WTC11 (cell line): ENCODE measurements around the gene ANKFN1. TPM values are rescaled to one million over a fixed set of nuclear protein-coding genes. Genes with fewer than 3 reads are reported as not detected.
A peak's percentile ranks its signal among the peaks of the same experiment; 100 is the strongest.

Source experiments
- ATAC-seq: fragments of 200-7000 bp; cut with Tn5 transposase; 2 replicates; pipeline ENCODE4 v1.10.0; 2021; ENCODE audit warnings: mild to moderate bottlenecking, moderate library complexity
- CTCF ChIA-PET: fragments of 300-600 bp; sonication (Branson Sonifier 250); formaldehyde crosslinking; loops from one replicate; lab custom pipeline; 2021; ENCODE audit warnings: antibody characterized with exemption; lab: Charles Lee
- POLR2A ChIA-PET: fragments of 350-600 bp; sonication (Branson Sonifier 250); formaldehyde crosslinking; loops from one replicate; lab custom pipeline; 2021; ENCODE audit warnings: antibody characterized with exemption; lab: Charles Lee
- DNase-seq: peaks from one replicate; pipeline ENCODE4 v3.0.0; 2021; ENCODE audit warnings: low spot score
- H3K27ac Mint-ChIP-seq: 2 replicates; pipeline ENCODE4 v1.8.0; 2021; ENCODE audit warnings: mixed read lengths
- H3K27me3 Mint-ChIP-seq: 2 replicates; pipeline ENCODE4 v1.8.0; 2021; ENCODE audit warnings: low read depth, mild to moderate bottlenecking, moderate library complexity, mixed read lengths
- H3K36me3 Mint-ChIP-seq: 2 replicates; pipeline ENCODE4 v1.8.0; 2021; ENCODE audit warnings: mixed read lengths
- H3K4me1 Mint-ChIP-seq: 2 replicates; pipeline ENCODE4 v1.8.0; 2022; ENCODE audit warnings: mixed read lengths
- H3K4me3 Mint-ChIP-seq: 2 replicates; pipeline ENCODE4 v1.8.0; 2021; ENCODE audit warnings: mild to moderate bottlenecking, moderate library complexity, mixed read lengths
- H3K9me3 Mint-ChIP-seq: 2 replicates; pipeline ENCODE4 v1.8.0; 2021; ENCODE audit warnings: mixed read lengths
- CTCF ChIP-seq: fragments of 200-600 bp; IDR thresholded peaks from 2 replicates; pipeline ENCODE4 v1.8.0; 2022; ENCODE audit warnings: antibody characterized with exemption
- ESRRA ChIP-seq: sonication (generic); formaldehyde crosslinking; IDR thresholded peaks from 2 replicates; pipeline ENCODE4 v1.8.1; 2022; ENCODE audit warnings: mild to moderate bottlenecking, missing genetic modification reagents, borderline replicate concordance
- FOXP4 ChIP-seq: sonication (generic); formaldehyde crosslinking; IDR thresholded peaks from 2 replicates; pipeline ENCODE4 v1.8.0; 2022; ENCODE audit warnings: mild to moderate bottlenecking, missing genetic modification reagents
- HMGXB4 ChIP-seq: sonication (generic); formaldehyde crosslinking; IDR thresholded peaks from 2 replicates; pipeline ENCODE4 v1.8.1; 2023; ENCODE audit warnings: mild to moderate bottlenecking, moderate library complexity, missing genetic modification reagents
- NR2C2 ChIP-seq: sonication (generic); formaldehyde crosslinking; IDR thresholded peaks from 2 replicates; pipeline ENCODE4 v1.8.0; 2022; ENCODE audit warnings: mild to moderate bottlenecking, missing genetic modification reagents
- SMAD3 ChIP-seq: sonication (generic); formaldehyde crosslinking; IDR thresholded peaks from 2 replicates; pipeline ENCODE4 v1.8.0; 2022; ENCODE audit warnings: missing genetic modification reagents, mild to moderate bottlenecking, borderline replicate concordance
- STAT6 ChIP-seq: sonication (generic); formaldehyde crosslinking; conservative IDR thresholded peaks from 2 replicates; pipeline ENCODE4 v1.8.1; 2023; ENCODE audit warnings: mild to moderate bottlenecking, low read depth, missing genetic modification reagents, moderate library complexity
- TEAD4 ChIP-seq: sonication (generic); formaldehyde crosslinking; IDR thresholded peaks from 2 replicates; pipeline ENCODE4 v1.8.0; 2022; ENCODE audit warnings: mild to moderate bottlenecking, missing genetic modification reagents
- TP53 ChIP-seq: sonication (generic); formaldehyde crosslinking; IDR thresholded peaks from 2 replicates; pipeline ENCODE4 v1.8.1; 2023; ENCODE audit warnings: mild to moderate bottlenecking, missing genetic modification reagents
- ZNF263 ChIP-seq: sonication (generic); formaldehyde crosslinking; IDR thresholded peaks from 2 replicates; pipeline ENCODE4 v1.8.1; 2022; ENCODE audit warnings: low read depth, mild to moderate bottlenecking, moderate library complexity, missing genetic modification reagents
- ZNF317 ChIP-seq: sonication (generic); formaldehyde crosslinking; IDR thresholded peaks from 2 replicates; pipeline ENCODE4 v1.8.1; 2023; ENCODE audit warnings: low read depth, mild to moderate bottlenecking, moderate library complexity, missing genetic modification reagents, borderline replicate concordance
- ZNF425 ChIP-seq: fragments of 250-450 bp; sonication (Bioruptor Pico); conservative IDR thresholded peaks from 2 replicates; pipeline ENCODE4 v1.9.0; 2021; ENCODE audit warnings: mild to moderate bottlenecking
- total RNA-seq: library from RNA; stranded (reverse); gene quantifications from 3 replicates; pipeline ENCODE4 v1.2.3, GENCODE V29; 2021

ANKFN1 gene
- total RNA-seq, 1 experiment from 2014 or later, result 0.24 TPM

GRCh38 chr17:56121191-56122051, 31.9 kb upstream of the ANKFN1 start:
- peaks cover 4% of the 10 kb centered on the region for H3K4me1 Mint-ChIP-seq
- no peaks in the 10 kb centered on the region for H3K27me3 Mint-ChIP-seq
- ChIA-PET CTCF (no interaction called here), POLR2A (no interaction called here)
- DNase-seq (no peak), ATAC-seq (peak; percentile 75)
- no peak overlapping the region for H3K4me3 Mint-ChIP-seq
- H3K36me3 Mint-ChIP-seq, result no peaks in the 10 kb centered on the region
- TF ChIP-seq TP53 (CRISPR knock-in tag) (no peak), CTCF (no peak)
- no peaks in the 10 kb centered on the region for H3K9me3 Mint-ChIP-seq
- H3K27ac Mint-ChIP-seq, result no peak overlapping the region

- Mint-ChIP-seq H3K36me3 (no peaks in the 10 kb centered on the region), H3K9me3 (no peaks in the 10 kb centered on the region), H3K27me3 (no peaks in the 10 kb centered on the region), H3K4me3 (no peak overlapping the region), H3K4me1 (peaks cover 25% of the 10 kb centered on the region), H3K27ac (no peak overlapping the region)
- ChIA-PET POLR2A (no interaction called here), CTCF (interaction anchor here (1.5 to 2.4 kb wide), 2 partner anchors 194 to 351 kb away, joined by 3 to 17 read pairs; no protein-coding TSS in a partner anchor)
- peak; percentile 29; the same call in 1 of the 2 replicates for TF ChIP-seq CTCF
- TF ChIP-seq STAT6 (CRISPR knock-in tag), result no peak
- no peak for TF ChIP-seq TEAD4 (CRISPR knock-in tag)
- DNase-seq, result no peak
- peak; percentile 71 for ATAC-seq
Observed at GRCh38 chr17:56125830-56126819, 27.1 kb upstream of the ANKFN1 start.

- ChIA-PET CTCF (interaction anchor here (0.8 to 1.5 kb wide), 5 partner anchors 189 to 586 kb away, joined by 3 to 4 read pairs (median 3); no protein-coding TSS in a partner anchor), POLR2A (interaction anchor here (0.7 kb wide), 1 partner anchor 9 kb away, joined by 3 read pairs; no protein-coding TSS in a partner anchor)
- H3K27ac Mint-ChIP-seq, result no peak overlapping the region; the same call in 1 of the 2 replicates
- DNase-seq (no peak), ATAC-seq (peak; percentile 64)
- peaks cover 22% of the 10 kb centered on the region for H3K4me1 Mint-ChIP-seq
- no peaks in the 10 kb centered on the region for H3K27me3 Mint-ChIP-seq
- no peak overlapping the region for H3K4me3 Mint-ChIP-seq
- no peaks in the 10 kb centered on the region for H3K9me3 Mint-ChIP-seq
- H3K36me3 Mint-ChIP-seq, result no peaks in the 10 kb centered on the region
- TF ChIP-seq FOXP4 (CRISPR knock-in tag), result no peak
- TF ChIP-seq NR2C2 (CRISPR knock-in tag), result no peak
- no peak for TF ChIP-seq ESRRA (CRISPR knock-in tag)
- no peak for TF ChIP-seq HMGXB4 (CRISPR knock-in tag)
- no peak for TF ChIP-seq SMAD3 (CRISPR knock-in tag)
- TF ChIP-seq ZNF425 (CRISPR knock-in tag), result no peak
- no peak for TF ChIP-seq ZNF317 (CRISPR knock-in tag)
- TF ChIP-seq ZNF263 (CRISPR knock-in tag), result no peak
Observed at GRCh38 chr17:56130026-56130425, 23.2 kb upstream of the ANKFN1 start.
